Stimulated activated CD8-positive, alpha-beta memory T cell treated with anti-CD3 and anti-CD28 coated beads, Interleukin-7, amount 100 ng/mL, for 48 hours (primary cell): ENCODE results near the gene RTP5.

ENCODE experiments used
- DNase-seq, 2 donors: peaks; one replicate each; pipeline ENCODE4 v3.0.0-alpha.2; 2020; ENCODE audit warnings: low read depth in 1 of 2; ENCODE audit errors: extremely low read depth in 1 of 2

The RTP5 gene

GRCh38 chr2:241885946-241886643 lies 16.6 kb downstream of the RTP5 start:
- DNase-seq: no peak

- DNase-seq: no peak
Measured at GRCh38 chr2:241886840-241887447, 17.4 kb downstream of the RTP5 start.

GRCh38 chr2:241887806-241888522 lies 18.4 kb downstream of the RTP5 start:
- no peak for DNase-seq

- DNase-seq: no peak
Measured at GRCh38 chr2:241888641-241889040, 19.1 kb downstream of the RTP5 start.

- no peak for DNase-seq
Measured at GRCh38 chr2:241890524-241891235, 21.2 kb downstream of the RTP5 start.

GRCh38 chr2:241891315-241891987 lies 21.9 kb downstream of the RTP5 start:
- no peak for DNase-seq

- DNase-seq: no peak
Measured at GRCh38 chr2:241891988-241892298, 22.4 kb downstream of the RTP5 start.

GRCh38 chr2:241892299-241893137 lies 23.0 kb downstream of the RTP5 start:
- DNase-seq: no peak

GRCh38 chr2:241893265-241893664 lies 23.7 kb downstream of the RTP5 start:
- DNase-seq: no peak

- no peak for DNase-seq
Measured at GRCh38 chr2:241894056-241894641, 24.6 kb downstream of the RTP5 start.

GRCh38 chr2:241894681-241895426 lies 25.3 kb downstream of the RTP5 start:
- no peak for DNase-seq

GRCh38 chr2:241895427-241895711 lies 25.8 kb downstream of the RTP5 start:
- DNase-seq: no peak

GRCh38 chr2:241895712-241896641 lies 26.4 kb downstream of the RTP5 start:
- no peak for DNase-seq

- no peak for DNase-seq
Measured at GRCh38 chr2:241896746-241897201, 27.2 kb downstream of the RTP5 start.

GRCh38 chr2:241897231-241897916 lies 27.8 kb downstream of the RTP5 start:
- no peak for DNase-seq

- no peak for DNase-seq
Measured at GRCh38 chr2:241898463-241899270, 29.1 kb downstream of the RTP5 start.
